Measurements from ENCODE around the gene CHAT. TPM values are rescaled to one million over a fixed set of nuclear protein-coding genes. Genes with fewer than 3 reads are reported as not detected.

The CHAT gene
- total and polyA plus RNA-seq, 9 donors: not detected

GRCh38 chr10:49577182-49577925 lies 36.5 kb upstream of the CHAT start:
- Histone ChIP-seq H3K9me3 (no peaks in the 10 kb centered on the region), H3K36me3 (no peaks in the 10 kb centered on the region), H3K4me1 (ENCODE audit: insufficient read depth) (no peaks in the 10 kb centered on the region), H3K27ac (no peak overlapping the region), H3K4me3 (no peak overlapping the region), H3K27me3 (no peaks in the 10 kb centered on the region)
- 61 to 74% (median 69%) methylated on average over 2 of the region's 2 CpGs for WGBS, 3 donors
- intact Hi-C loops (cut with DNase I): no loop called here
- no peak for DNase-seq
- TF ChIP-seq POLR2A (IDR thresholded peaks at IDR 0.05): no peak
- no peak for TF ChIP-seq CTCF (IDR thresholded peaks at IDR 0.05)
- TF ChIP-seq EP300 (IDR thresholded peaks at IDR 0.05): no peak

- WGBS, 3 donors: 88 to 95% (median 88%) methylated on average over 3 of the region's 3 CpGs
- DNase-seq: no peak
- Histone ChIP-seq H3K27me3 (no peaks in the 10 kb centered on the region), H3K4me1 (ENCODE audit: insufficient read depth) (no peaks in the 10 kb centered on the region), H3K36me3 (no peaks in the 10 kb centered on the region), H3K27ac (no peak overlapping the region), H3K4me3 (no peak overlapping the region), H3K9me3 (no peaks in the 10 kb centered on the region)
- intact Hi-C loops (cut with DNase I): no loop called here
- TF ChIP-seq POLR2A (IDR thresholded peaks at IDR 0.05): no peak
- no peak for TF ChIP-seq EP300 (IDR thresholded peaks at IDR 0.05)
- no peak for TF ChIP-seq CTCF (IDR thresholded peaks at IDR 0.05)
These were observed 35.4 kb upstream of the CHAT start for GRCh38 chr10:49578392-49578791.

- no peak overlapping the region for H3K4me3 ChIP-seq
- DNase-seq: no peak
- H3K36me3 ChIP-seq: no peaks in the 10 kb centered on the region
- H3K27ac ChIP-seq: no peak overlapping the region
- intact Hi-C loops (cut with DNase I): no loop called here
- no peaks in the 10 kb centered on the region for H3K27me3 ChIP-seq
- no peaks in the 10 kb centered on the region for H3K4me1 ChIP-seq (ENCODE audit: insufficient read depth)
- 14 to 29% (median 19%) methylated on average over 2 of the region's 2 CpGs for WGBS, 3 donors
- TF ChIP-seq POLR2A (IDR thresholded peaks at IDR 0.05): no peak
- TF ChIP-seq EP300 (IDR thresholded peaks at IDR 0.05): no peak
- no peak for TF ChIP-seq CTCF (IDR thresholded peaks at IDR 0.05)
- H3K9me3 ChIP-seq: no peaks in the 10 kb centered on the region
These were observed 34.2 kb upstream of the CHAT start for GRCh38 chr10:49579621-49580020.

- TF ChIP-seq EP300 (IDR thresholded peaks at IDR 0.05) (no peak), CTCF (IDR thresholded peaks at IDR 0.05) (no peak), POLR2A (IDR thresholded peaks at IDR 0.05) (no peak)
These were observed 28.4 kb upstream of the CHAT start for GRCh38 chr10:49585387-49585786.

More at GRCh38 chr10:49585387-49585786, 28.4 kb upstream of the CHAT start:
- Histone ChIP-seq H3K9me3 (no peaks in the 10 kb centered on the region), H3K36me3 (no peaks in the 10 kb centered on the region), H3K4me3 (no peak overlapping the region), H3K4me1 (ENCODE audit: insufficient read depth) (no peaks in the 10 kb centered on the region), H3K27me3 (no peaks in the 10 kb centered on the region), H3K27ac (no peak overlapping the region)
- intact Hi-C loops (cut with DNase I): no loop called here
- no peak for DNase-seq

Data from ovary (tissue), 9 donors.